Osteoblast (primary cell): Measurements from ENCODE around the gene BTG4. TPM values are rescaled to one million over a fixed set of nuclear protein-coding genes. Genes with fewer than 3 reads are reported as not detected.

Source experiments
- DNase-seq: peaks from one replicate; pipeline ENCODE4 v3.0.0; 2011; ENCODE audit warnings: low spot score, mixed read lengths; ENCODE audit not compliant: insufficient read length; ENCODE audit errors: missing footprints
- H2AFZ ChIP-seq: 2 replicates; pipeline ENCODE4 v1.6.0; 2011; ENCODE audit warnings: mild to moderate bottlenecking, low read length
- H3K27ac ChIP-seq: 2 replicates; pipeline ENCODE4 v1.5.1; 2011; ENCODE audit warnings: mild to moderate bottlenecking, low read depth, low read length, moderate library complexity
- H3K27me3 ChIP-seq: 2 replicates; pipeline ENCODE4 v1.6.0; 2012; ENCODE audit warnings: mild to moderate bottlenecking, control low read depth, inconsistent platforms, low read length, moderate library complexity; ENCODE audit not compliant: insufficient read depth
- H3K36me3 ChIP-seq: 2 replicates; pipeline ENCODE4 v1.5.1; 2011; ENCODE audit warnings: mild to moderate bottlenecking, low read length, control low read depth, moderate library complexity; ENCODE audit not compliant: insufficient read depth
- H3K4me1 ChIP-seq: 2 replicates; pipeline ENCODE4 v1.5.1; 2011; ENCODE audit warnings: mild to moderate bottlenecking, low read length, control low read depth, moderate library complexity; ENCODE audit not compliant: insufficient read depth
- H3K4me2 ChIP-seq: 2 replicates; pipeline ENCODE4 v1.6.0; 2011; ENCODE audit warnings: mild to moderate bottlenecking, low read length; ENCODE audit not compliant: insufficient read depth
- H3K4me3 ChIP-seq: fragments of 200-600 bp; sonication (generic); 3 replicates; pipeline ENCODE4 v1.5.1; 2012; ENCODE audit warnings: mild to moderate bottlenecking, low read length, inconsistent platforms; ENCODE audit not compliant: insufficient read depth
- H3K79me2 ChIP-seq: 2 replicates; pipeline ENCODE4 v1.6.0; 2012; ENCODE audit warnings: mild to moderate bottlenecking, low read length, control low read depth, inconsistent platforms; ENCODE audit not compliant: insufficient read depth
- H3K9me3 ChIP-seq: 2 replicates; pipeline ENCODE4 v1.5.1; 2011; ENCODE audit warnings: low read depth, low read length, control low read depth
- H4K20me1 ChIP-seq: 2 replicates; pipeline ENCODE4 v1.6.0; 2012; ENCODE audit warnings: mild to moderate bottlenecking, low read length, control low read depth; ENCODE audit not compliant: insufficient read depth
- CTCF ChIP-seq: IDR thresholded peaks from 2 replicates; pipeline ENCODE4 v1.5.1; 2011; ENCODE audit warnings: mild to moderate bottlenecking, low read depth, low read length, moderate library complexity; ENCODE audit errors: extremely low read depth
- total RNA-seq: library from RNA; depleted of rRNA; stranded (reverse); fragments of >200 nt; gene quantifications from 2 replicates; pipeline ENCODE4 v1.2.3, GENCODE V29; 2012

The BTG4 gene
- total RNA-seq, 1 donor = not detected

- Histone ChIP-seq H3K9me3 (no peaks in the 10 kb centered on the region), H3K79me2 (no peaks in the 10 kb centered on the region), H2AFZ (no peak overlapping the region), H3K27me3 (peaks cover 12% of the 10 kb centered on the region), H3K27ac (no peak overlapping the region), H4K20me1 (no peaks in the 10 kb centered on the region), H3K4me2 (no peak overlapping the region), H3K4me3 (no peak overlapping the region), H3K4me1 (no peaks in the 10 kb centered on the region), H3K36me3 (no peaks in the 10 kb centered on the region)
- DNase-seq = no peak
- no peak for TF ChIP-seq CTCF
Observed at GRCh38 chr11:111502611-111503010, 9.6 kb downstream of the BTG4 start.

GRCh38 chr11:111500481-111500880 lies 11.7 kb downstream of the BTG4 start:
- no peaks in the 10 kb centered on the region for H3K4me1 ChIP-seq
- H3K79me2 ChIP-seq = no peaks in the 10 kb centered on the region
- H3K36me3 ChIP-seq = no peaks in the 10 kb centered on the region
- H3K4me3 ChIP-seq = no peak overlapping the region
- H3K9me3 ChIP-seq = no peaks in the 10 kb centered on the region
- H3K4me2 ChIP-seq = no peak overlapping the region
- H4K20me1 ChIP-seq = no peaks in the 10 kb centered on the region
- no peak overlapping the region for H3K27ac ChIP-seq
- no peak overlapping the region for H2AFZ ChIP-seq
- no peak for DNase-seq
- TF ChIP-seq CTCF = no peak
- peaks cover 12% of the 10 kb centered on the region for H3K27me3 ChIP-seq

GRCh38 chr11:111499483-111499882 lies 12.7 kb downstream of the BTG4 start:
- DNase-seq = no peak
- TF ChIP-seq CTCF = no peak

GRCh38 chr11:111494040-111494439 lies 18.1 kb downstream of the BTG4 start:
- no peak for TF ChIP-seq CTCF
- H3K4me3 ChIP-seq = no peak overlapping the region
- H3K4me2 ChIP-seq = no peak overlapping the region
- H4K20me1 ChIP-seq = no peaks in the 10 kb centered on the region
- H3K27ac ChIP-seq = no peak overlapping the region
- H3K79me2 ChIP-seq = no peaks in the 10 kb centered on the region
- no peak for DNase-seq
- H2AFZ ChIP-seq = no peak overlapping the region
- no peaks in the 10 kb centered on the region for H3K9me3 ChIP-seq
- no peaks in the 10 kb centered on the region for H3K36me3 ChIP-seq
- H3K4me1 ChIP-seq = no peaks in the 10 kb centered on the region
- peaks cover 8% of the 10 kb centered on the region for H3K27me3 ChIP-seq

More at GRCh38 chr11:111499483-111499882, 12.7 kb downstream of the BTG4 start:
- no peaks in the 10 kb centered on the region for H3K4me1 ChIP-seq
- no peaks in the 10 kb centered on the region for H3K79me2 ChIP-seq
- no peaks in the 10 kb centered on the region for H3K9me3 ChIP-seq
- no peak overlapping the region for H2AFZ ChIP-seq
- no peak overlapping the region for H3K4me2 ChIP-seq
- H3K27ac ChIP-seq = no peak overlapping the region
- no peaks in the 10 kb centered on the region for H4K20me1 ChIP-seq
- no peaks in the 10 kb centered on the region for H3K36me3 ChIP-seq
- no peak overlapping the region for H3K4me3 ChIP-seq
- H3K27me3 ChIP-seq = peaks cover 12% of the 10 kb centered on the region
